IMR-90 (cell line): ENCODE results near the gene CYP2A13. TPM values are rescaled to one million over a fixed set of nuclear protein-coding genes. Genes with fewer than 3 reads are reported as not detected.

Experiments
- ATAC-seq: fragments of 200-7000 bp; cut with Tn5 transposase; 2 replicates; pipeline ENCODE4 v1.9.1; 2020; ENCODE audit warnings: low read depth, mild to moderate bottlenecking, moderate library complexity
- BruUV-seq: library from RNA; stranded (reverse); fragments of 400-500 nt; replicated peaks from 2 replicates; lab custom pipeline; 2021; lab: Mats Ljungman, UMichigan
- CTCF ChIA-PET: fragments of 300-600 bp; formaldehyde crosslinking; extraction: SDS; loops from one replicate; lab custom pipeline; 2021; ENCODE audit warnings: antibody characterized with exemption; lab: Yijun Ruan, JAX
- POLR2A ChIA-PET: fragments of 300-600 bp; sonication (Branson Sonifier 250); formaldehyde crosslinking; loops from one replicate; lab custom pipeline; 2022; ENCODE audit warnings: antibody characterized with exemption; ENCODE audit not compliant: unreplicated experiment; lab: Charles Lee
- DNase-seq: peaks from one replicate; pipeline ENCODE4 v3.0.0; 2013
- H2AFZ ChIP-seq: replicated peaks from 2 replicates; pipeline ENCODE3; 2013; ENCODE audit warnings: low read length, mild to moderate bottlenecking; ENCODE audit not compliant: poor library complexity
- H2AK5ac ChIP-seq: 2 replicates; pipeline ENCODE4 v1.6.1; 2013; ENCODE audit warnings: low read depth, low read length, inconsistent platforms
- H2AK9ac ChIP-seq: replicated peaks from 2 replicates; pipeline ENCODE3; 2013; ENCODE audit warnings: mild to moderate bottlenecking, low read depth, low read length, moderate library complexity; ENCODE audit not compliant: poor library complexity
- H2BK120ac ChIP-seq: 2 replicates; pipeline ENCODE4 v1.6.1; 2013; ENCODE audit warnings: low read depth, low read length, inconsistent platforms
- H2BK15ac ChIP-seq: 3 replicates; pipeline ENCODE4 v1.6.1; 2013; ENCODE audit warnings: low read depth, low read length, inconsistent platforms
- H2BK20ac ChIP-seq: 2 replicates; pipeline ENCODE4 v1.6.1; 2013; ENCODE audit warnings: low read depth, mild to moderate bottlenecking, inconsistent platforms, low read length, moderate library complexity
- H2BK5ac ChIP-seq: 2 replicates; pipeline ENCODE4 v1.6.1; 2013; ENCODE audit warnings: mild to moderate bottlenecking, low read depth, low read length, inconsistent platforms; ENCODE audit not compliant: poor library complexity, severe bottlenecking
- H3K14ac ChIP-seq: replicated peaks from 2 replicates; pipeline ENCODE4 v1.6.1; 2013; ENCODE audit warnings: low read depth, low read length, inconsistent platforms
- H3K18ac ChIP-seq: 2 replicates; pipeline ENCODE4 v1.6.1; 2013; ENCODE audit warnings: low read depth, low read length, control low read depth
- H3K23ac ChIP-seq: 2 replicates; pipeline ENCODE4 v1.6.1; 2013; ENCODE audit warnings: low read depth, low read length, inconsistent platforms
- H3K27ac ChIP-seq: 2 replicates; pipeline ENCODE4 v1.5.1; 2013; ENCODE audit warnings: mild to moderate bottlenecking, control low read depth, low read length; ENCODE audit not compliant: insufficient read depth
- H3K27me3 ChIP-seq: 2 replicates; pipeline ENCODE4 v1.6.1; 2013; ENCODE audit warnings: low read length; ENCODE audit not compliant: control insufficient read depth, insufficient read depth
- H3K36me3 ChIP-seq: 2 replicates; pipeline ENCODE4 v1.6.1; 2013; ENCODE audit warnings: low read length, mixed read lengths; ENCODE audit not compliant: control insufficient read depth, insufficient read depth
- H3K4ac ChIP-seq: 2 replicates; pipeline ENCODE4 v1.6.1; 2013; ENCODE audit warnings: low read depth, low read length, inconsistent platforms
- H3K4me1 ChIP-seq: 2 replicates; pipeline ENCODE4 v1.6.1; 2013; ENCODE audit warnings: low read length, mixed read lengths; ENCODE audit not compliant: control insufficient read depth, insufficient read depth
- H3K4me2 ChIP-seq: 2 replicates; pipeline ENCODE4 v1.6.1; 2013; ENCODE audit warnings: low read depth, mild to moderate bottlenecking, control low read depth, low read length, moderate library complexity
- H3K4me3 ChIP-seq: 2 replicates; pipeline ENCODE4 v1.5.1; 2013; ENCODE audit warnings: low read depth, mild to moderate bottlenecking, control low read depth, low read length, moderate library complexity; ENCODE audit not compliant: insufficient read depth
- H3K56ac ChIP-seq: 2 replicates; pipeline ENCODE4 v1.6.1; 2013; ENCODE audit warnings: low read length, inconsistent platforms; ENCODE audit not compliant: insufficient read depth; ENCODE audit errors: extremely low read depth
- H3K79me1 ChIP-seq, 2 experiments: 2 replicates each; pipeline ENCODE4 v1.6.1; 2013; ENCODE audit warnings: low read length in 2 of 2, inconsistent platforms in 1 of 2, low read depth in 1 of 2
- H3K9ac ChIP-seq: 2 replicates; pipeline ENCODE4 v1.6.1; 2013; ENCODE audit warnings: low read depth, low read length, control low read depth
- H3K9me1 ChIP-seq: 2 replicates; pipeline ENCODE4 v1.6.1; 2013; ENCODE audit warnings: low read length, inconsistent platforms; ENCODE audit not compliant: insufficient read depth
- H3K9me3 ChIP-seq: 2 replicates; pipeline ENCODE4 v1.6.1; 2013; ENCODE audit warnings: low read length; ENCODE audit not compliant: control insufficient read depth, insufficient read depth
- H4K20me1 ChIP-seq: 2 replicates; pipeline ENCODE4 v1.6.1; 2013; ENCODE audit warnings: low read length, inconsistent platforms; ENCODE audit not compliant: insufficient read depth
- H4K5ac ChIP-seq: 2 replicates; pipeline ENCODE4 v1.6.1; 2013; ENCODE audit warnings: mild to moderate bottlenecking, low read depth, low read length, control low read depth
- H4K8ac ChIP-seq, 2 experiments: 2 replicates each; pipeline ENCODE4 v1.6.1; 2013; ENCODE audit warnings: low read depth in 2 of 2, low read length in 2 of 2, control low read depth in 1 of 2, inconsistent platforms in 1 of 2
- H4K91ac ChIP-seq: 2 replicates; pipeline ENCODE4 v1.6.1; 2013; ENCODE audit warnings: low read depth, low read length, inconsistent platforms; ENCODE audit not compliant: insufficient read depth
- CTCF ChIP-seq: conservative IDR thresholded peaks from 2 replicates; pipeline ENCODE4 v1.5.1; 2012; ENCODE audit warnings: mild to moderate bottlenecking, low read depth, low read length, improper control_type of control experiment
- ELK1 ChIP-seq: fragments of 150-350 bp; IDR thresholded peaks from 2 replicates; pipeline ENCODE4 v1.6.1; 2016; ENCODE audit warnings: low read depth, mild to moderate bottlenecking, low read length, moderate library complexity, borderline replicate concordance
- NFE2L2 ChIP-seq: fragments of 150-350 bp; IDR thresholded peaks from 2 replicates; pipeline ENCODE4 v1.6.1; 2016; ENCODE audit warnings: low read depth, mild to moderate bottlenecking, low read length
- POLR2A ChIP-seq: IDR thresholded peaks from 2 replicates; pipeline ENCODE4 v1.6.1; 2012; ENCODE audit warnings: mild to moderate bottlenecking, low read depth, low read length
- RAD21 ChIP-seq: IDR thresholded peaks from 2 replicates; pipeline ENCODE4 v1.6.1; 2012; ENCODE audit warnings: low read length, improper control_type of control experiment
- RCOR1 ChIP-seq: IDR thresholded peaks from 2 replicates; pipeline ENCODE4 v1.6.1; 2012; ENCODE audit warnings: mild to moderate bottlenecking, low read length, improper control_type of control experiment; ENCODE audit not compliant: insufficient replicate concordance
- SMC3 ChIP-seq: fragments of 150-350 bp; IDR thresholded peaks from 2 replicates; pipeline ENCODE4 v1.6.1; 2016; ENCODE audit warnings: low read depth, mild to moderate bottlenecking, antibody characterized with exemption, low read length, moderate library complexity
- WGBS, 2 experiments: methylation state at CpG; one replicate each; pipeline versions ENCODE4 v1.1.5 to v1.1.7; 2013; ENCODE audit warnings: missing lambda C conversion rate in 2 of 2; ENCODE audit not compliant: insufficient read length in 1 of 2; ENCODE audit errors: extremely low coverage in 2 of 2; 5-methylcytosine and 5-hydroxymethylcytosine counted together
- dilution Hi-C: fragments of 300-500 bp; cut with HindIII; formaldehyde crosslinking; loops from one replicate; pipeline ENCODE4 v1.14.3; 2018; ENCODE audit warnings: low sequenced_read_pairs; ENCODE audit not compliant: unreplicated experiment
- in situ Hi-C: fragments of 300-500 bp; cut with MboI; formaldehyde crosslinking; loops from 3 replicates; pipeline ENCODE4 v1.14.3; 2019; ENCODE audit warnings: low sequenced_read_pairs, inconsistent platforms, mixed read lengths
- intact Hi-C: fragments of 100-400 bp; cut with micrococcal nuclease; formaldehyde crosslinking; loops from 2 replicates; pipeline ENCODE4 v1.10.0; 2022
- polyA plus RNA-seq, 3 experiments: library from polyadenylated mRNA; depleted of rRNA; stranded (reverse); fragments of >200 nt; gene quantifications; 2 replicates each; pipeline ENCODE4 v1.2.3, GENCODE V29; 2012; ENCODE audit warnings: low replicate concordance in 1 of 3
- total RNA-seq: library from RNA; depleted of rRNA; stranded (reverse); fragments of >200 nt; gene quantifications from 2 replicates; pipeline ENCODE4 v1.2.3, GENCODE V29; 2012

Gene CYP2A13
- total and polyA plus RNA-seq, 2 of the 4 experiments (the other 2 are of a cell fraction): not detected

- Histone ChIP-seq H2BK20ac (no peak overlapping the region), H3K23ac (no peak overlapping the region), H3K18ac (no peak overlapping the region), H2BK5ac (no peak overlapping the region), H3K4ac (no peak overlapping the region), H2AK9ac (no peak overlapping the region), H2BK15ac (no peak overlapping the region), H4K5ac (no peak overlapping the region), H3K9me3 (no peaks in the 10 kb centered on the region), H3K79me1 (no peaks in the 10 kb centered on the region), H2AFZ (peak overlapping the region; percentile 4), H4K8ac (no peak overlapping the region), H3K4me1 (no peaks in the 10 kb centered on the region), H3K27ac (no peak overlapping the region), H3K9me1 (no peaks in the 10 kb centered on the region), H4K20me1 (no peaks in the 10 kb centered on the region), H3K56ac (no peak overlapping the region), H2AK5ac (no peak overlapping the region), H2BK120ac (no peak overlapping the region), H3K14ac (no peak overlapping the region), H3K4me2 (no peak overlapping the region), H4K91ac (no peak overlapping the region), H3K27me3 (no peaks in the 10 kb centered on the region; the same call in 1 of the 2 replicates), H3K9ac (no peak overlapping the region), H3K36me3 (no peaks in the 10 kb centered on the region), H3K4me3 (no peak overlapping the region)
- intact Hi-C loops (loop anchor here (1.0 kb wide), 1 partner anchor 170 kb away; no protein-coding TSS in a partner anchor), in situ Hi-C loops (loop anchor here (10.0 kb wide), 1 partner anchor 490 kb away; no protein-coding TSS in a partner anchor), dilution Hi-C loops (no loop called here)
- 72% methylated on average over 3 of the region's 7 CpGs; no CpG with 5 or more reads in 1 of the 2 experiments for WGBS, 2 experiments
- CTCF ChIA-PET: interaction anchor here (0.8 kb wide), 1 partner anchor 11 kb away, joined by 5 read pairs; no protein-coding TSS in a partner anchor
- TF ChIP-seq RCOR1: no peak
- peak; percentile 89 for TF ChIP-seq CTCF
- TF ChIP-seq SMC3: peak; percentile 78
- no peak for TF ChIP-seq POLR2A
- TF ChIP-seq NFE2L2: no peak
- TF ChIP-seq RAD21: peak; percentile 91
- no peak for TF ChIP-seq ELK1
- ATAC-seq (peak; percentile 92), DNase-seq (peak; percentile 78)
- POLR2A ChIA-PET: no interaction called here
- no TSS peak for BruUV-seq
Measured at GRCh38 chr19:41144403-41144802, 56.2 kb downstream of the CYP2A13 start.
